ENCODE measurements around the gene PEX12. TPM values are rescaled to one million over a fixed set of nuclear protein-coding genes. Genes with fewer than 3 reads are reported as not detected.

The PEX12 gene
- polyA plus RNA-seq, 1 donor (not counting 4 experiments of a cell fraction or from before 2014, with no cell fraction given): 6.4 TPM

DNA sequence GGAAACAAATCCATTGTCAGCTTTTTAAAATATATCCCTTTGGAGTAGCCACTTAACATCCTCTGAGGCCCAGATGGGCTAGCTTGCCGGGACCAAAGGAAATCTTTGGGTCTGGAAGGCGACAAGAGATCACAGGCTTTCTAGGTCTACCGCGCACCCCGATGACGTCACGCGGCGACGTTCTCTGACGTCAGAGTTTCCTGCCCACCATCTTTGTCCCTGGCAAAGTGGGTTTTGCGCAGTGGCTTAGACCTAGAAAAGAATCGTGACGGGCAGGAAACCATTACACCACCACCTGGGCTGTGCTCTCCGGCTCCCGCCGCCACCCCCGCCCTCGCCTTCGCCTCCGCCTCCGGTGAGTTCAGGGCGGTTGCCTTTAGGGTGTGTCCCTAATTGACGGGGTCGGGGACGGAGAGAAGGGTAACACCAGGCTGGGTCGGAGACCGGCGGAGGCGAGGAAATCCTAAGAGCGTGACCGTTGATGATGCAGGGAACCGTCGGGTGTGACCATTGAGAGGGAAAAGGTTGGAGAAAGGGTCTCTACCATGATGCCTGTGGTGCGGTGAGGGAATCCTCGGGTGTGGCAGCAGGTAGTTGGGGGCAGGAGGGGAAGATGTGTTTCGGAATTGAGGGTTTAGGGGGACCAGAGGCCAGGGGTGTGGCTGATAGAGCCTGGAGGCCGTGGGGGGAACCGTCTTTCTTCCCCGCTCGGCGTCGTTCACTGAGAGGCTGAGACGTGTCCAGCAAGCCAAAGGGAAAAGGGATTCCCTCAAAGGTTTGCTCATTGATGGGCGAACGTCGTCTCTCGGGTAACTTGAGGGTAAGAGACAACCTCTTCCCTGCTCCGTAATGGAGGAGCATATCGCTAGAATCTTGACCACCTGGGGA lies 8.9 kb upstream of the PEX12 start, which contains the start of gene AP2B1:
AP2B1 (plus strand) TSS at position 249 of the 888 bp plus-strand sequence. CDS start 6,709 bp downstream, outside the sequence.
- no peak for TF ChIP-seq EZH2 (IDR thresholded peaks at IDR 0.05; ENCODE audit: low read length)
- TF ChIP-seq, protein P1, sequence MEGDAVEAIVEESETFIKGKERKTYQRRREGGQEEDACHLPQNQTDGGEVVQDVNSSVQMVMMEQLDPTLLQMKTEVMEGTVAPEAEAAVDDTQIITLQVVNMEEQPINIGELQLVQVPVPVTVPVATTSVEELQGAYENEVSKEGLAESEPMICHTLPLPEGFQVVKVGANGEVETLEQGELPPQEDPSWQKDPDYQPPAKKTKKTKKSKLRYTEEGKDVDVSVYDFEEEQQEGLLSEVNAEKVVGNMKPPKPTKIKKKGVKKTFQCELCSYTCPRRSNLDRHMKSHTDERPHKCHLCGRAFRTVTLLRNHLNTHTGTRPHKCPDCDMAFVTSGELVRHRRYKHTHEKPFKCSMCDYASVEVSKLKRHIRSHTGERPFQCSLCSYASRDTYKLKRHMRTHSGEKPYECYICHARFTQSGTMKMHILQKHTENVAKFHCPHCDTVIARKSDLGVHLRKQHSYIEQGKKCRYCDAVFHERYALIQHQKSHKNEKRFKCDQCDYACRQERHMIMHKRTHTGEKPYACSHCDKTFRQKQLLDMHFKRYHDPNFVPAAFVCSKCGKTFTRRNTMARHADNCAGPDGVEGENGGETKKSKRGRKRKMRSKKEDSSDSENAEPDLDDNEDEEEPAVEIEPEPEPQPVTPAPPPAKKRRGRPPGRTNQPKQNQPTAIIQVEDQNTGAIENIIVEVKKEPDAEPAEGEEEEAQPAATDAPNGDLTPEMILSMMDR (optimal IDR thresholded peaks at IDR 0.05 in 1 of 3, IDR thresholded peaks at IDR 0.05 in 1 of 3, conservative IDR thresholded peaks at IDR 0.05 in 1 of 3; ENCODE audit: extremely low read depth in 1 of 3, insufficient read depth in 2 of 3, low read length in 3 of 3): no peak
- Histone ChIP-seq H3K9me3 (ENCODE audit: control insufficient read depth, low read depth, low read length) (no peaks in the 10 kb centered on the region), H3K4me3 (ENCODE audit: control insufficient read depth in 2 of 3, extremely low read depth in 1 of 3, insufficient read depth in 2 of 3, low read depth in 1 of 3, low read length in 3 of 3) (peak within 1 kb of the TSS; percentile 75 to 96 (median 85)), H3K27ac (ENCODE audit: control insufficient read depth, insufficient read depth, low read length) (peak within 1 kb of the TSS; percentile 98), H3K36me3 (ENCODE audit: control insufficient read depth in 2 of 2, extremely low read depth in 1 of 2, insufficient read depth in 2 of 2, low read length in 2 of 2) (no peaks in the 10 kb centered on the region), H2AFZ (ENCODE audit: control insufficient read depth, low read length) (peak within 1 kb of the TSS; percentile 92), H3K9me1 (ENCODE audit: control insufficient read depth, extremely low read depth, insufficient read depth, low read length) (no peaks in the 10 kb centered on the region), H3K4me1 (ENCODE audit: control insufficient read depth, extremely low read depth, insufficient read depth, low read length) (peaks cover 15% of the 10 kb centered on the region), H4K20me1 (ENCODE audit: control insufficient read depth, extremely low read depth, insufficient read depth, low read length) (peaks cover 7% of the 10 kb centered on the region), H3K4me2 (ENCODE audit: control insufficient read depth, extremely low read depth, insufficient read depth, low read depth, low read length) (peak within 1 kb of the TSS; percentile 65), H3K79me2 (ENCODE audit: control insufficient read depth, insufficient read depth, low read length) (peaks cover 41% of the 10 kb centered on the region), H3K27me3 (ENCODE audit: control insufficient read depth, extremely low read depth, insufficient read depth, low read length) (no peaks in the 10 kb centered on the region), H3K9ac (ENCODE audit: control insufficient read depth, extremely low read depth, insufficient read depth, low read length) (peak within 1 kb of the TSS; percentile 99)
- peak; percentile 87 for DNase-seq (ENCODE audit: low read depth, low spot score)
- FAIRE-seq: peak; percentile 91
- dilution Hi-C loops (cut with MboI; ENCODE audit: extremely low pct_ligation_motif_present, low sequenced_read_pairs): no loop called here

GRCh38 chr17:35586569-35587073 lies 8.2 kb upstream of the PEX12 start:
- Histone ChIP-seq H4K20me1 (ENCODE audit: control insufficient read depth, extremely low read depth, insufficient read depth, low read length) (peaks cover 7% of the 10 kb centered on the region), H2AFZ (ENCODE audit: control insufficient read depth, low read length) (peak overlapping the region; percentile 27), H3K9ac (ENCODE audit: control insufficient read depth, extremely low read depth, insufficient read depth, low read length) (peak overlapping the region; percentile 99), H3K27ac (ENCODE audit: control insufficient read depth, insufficient read depth, low read length) (peak overlapping the region; percentile 98), H3K4me3 (ENCODE audit: control insufficient read depth in 2 of 3, extremely low read depth in 1 of 3, insufficient read depth in 2 of 3, low read depth in 1 of 3, low read length in 3 of 3) (peak overlapping the region; percentile 75 to 96 (median 85)), H3K79me2 (ENCODE audit: control insufficient read depth, insufficient read depth, low read length) (peaks cover 34% of the 10 kb centered on the region), H3K27me3 (ENCODE audit: control insufficient read depth, extremely low read depth, insufficient read depth, low read length) (no peaks in the 10 kb centered on the region), H3K36me3 (ENCODE audit: control insufficient read depth in 2 of 2, extremely low read depth in 1 of 2, insufficient read depth in 2 of 2, low read length in 2 of 2) (no peaks in the 10 kb centered on the region), H3K9me1 (ENCODE audit: control insufficient read depth, extremely low read depth, insufficient read depth, low read length) (no peaks in the 10 kb centered on the region), H3K4me2 (ENCODE audit: control insufficient read depth, extremely low read depth, insufficient read depth, low read depth, low read length) (peak overlapping the region; percentile 65), H3K4me1 (ENCODE audit: control insufficient read depth, extremely low read depth, insufficient read depth, low read length) (peaks cover 15% of the 10 kb centered on the region), H3K9me3 (ENCODE audit: control insufficient read depth, low read depth, low read length) (no peaks in the 10 kb centered on the region)
- dilution Hi-C loops (cut with MboI; ENCODE audit: extremely low pct_ligation_motif_present, low sequenced_read_pairs): no loop called here
- FAIRE-seq: peak; percentile 36
- TF ChIP-seq, protein P1 (optimal IDR thresholded peaks at IDR 0.05 in 1 of 3, IDR thresholded peaks at IDR 0.05 in 1 of 3, conservative IDR thresholded peaks at IDR 0.05 in 1 of 3; ENCODE audit: extremely low read depth in 1 of 3, insufficient read depth in 2 of 3, low read length in 3 of 3): no peak
- TF ChIP-seq EZH2 (IDR thresholded peaks at IDR 0.05; ENCODE audit: low read length): no peak
- DNase-seq (ENCODE audit: low read depth, low spot score): no peak
